DND-41 (cell line): ENCODE results near the gene KCNAB1.
A peak's percentile ranks its signal among the peaks of the same experiment; 100 is the strongest.

ENCODE experiments used
- ATAC-seq: fragments of 200-7000 bp; cut with Tn5 transposase; 3 replicates; pipeline ENCODE4 v1.9.1; 2021; ENCODE audit warnings: low read depth; ENCODE audit not compliant: insufficient read depth
- DNase-seq: peaks from one replicate; pipeline ENCODE4 v3.0.0-alpha.2; 2020
- H2AFZ ChIP-seq: 2 replicates; pipeline ENCODE4 v1.6.0; 2012; ENCODE audit warnings: low read depth, low read length
- H3K27ac ChIP-seq: 2 replicates; pipeline ENCODE4 v1.5.1; 2012; ENCODE audit warnings: low read length, inconsistent platforms
- H3K27me3 ChIP-seq: fragments of 200-600 bp; sonication (generic); 2 replicates; pipeline ENCODE4 v1.6.0; 2012; ENCODE audit warnings: low read length, mild to moderate bottlenecking, inconsistent platforms; ENCODE audit not compliant: insufficient read depth, poor library complexity
- H3K36me3 ChIP-seq: 2 replicates; pipeline ENCODE4 v1.5.1; 2012; ENCODE audit warnings: low read length, inconsistent platforms; ENCODE audit not compliant: insufficient read depth
- H3K4me1 ChIP-seq: 2 replicates; pipeline ENCODE4 v1.5.1; 2012; ENCODE audit warnings: mild to moderate bottlenecking, low read length; ENCODE audit not compliant: insufficient read depth
- H3K4me2 ChIP-seq: 2 replicates; pipeline ENCODE4 v1.6.0; 2012; ENCODE audit warnings: mild to moderate bottlenecking, moderate library complexity, low read length, inconsistent platforms; ENCODE audit not compliant: insufficient read depth
- H3K4me3 ChIP-seq, 2 experiments: fragments of 200-600 bp in 1 of 2; shearing (Covaris generic) in 1 of 2; 2 replicates each; pipeline ENCODE4 v1.5.1; 2012 to 2016; ENCODE audit warnings: inconsistent platforms in 2 of 2, low read length in 2 of 2, mild to moderate bottlenecking in 2 of 2, low read depth in 1 of 2, moderate library complexity in 1 of 2
- H3K79me2 ChIP-seq: 2 replicates; pipeline ENCODE4 v1.6.0; 2012; ENCODE audit warnings: low read length, inconsistent platforms; ENCODE audit not compliant: insufficient read depth
- H3K9ac ChIP-seq: 2 replicates; pipeline ENCODE4 v1.6.0; 2012; ENCODE audit warnings: low read depth, mild to moderate bottlenecking, inconsistent platforms, low read length, moderate library complexity
- H3K9me3 ChIP-seq: 2 replicates; pipeline ENCODE4 v1.5.1; 2012; ENCODE audit warnings: low read length, moderate library complexity, mild to moderate bottlenecking, inconsistent platforms; ENCODE audit not compliant: insufficient read depth, severe bottlenecking
- H4K20me1 ChIP-seq: 2 replicates; pipeline ENCODE4 v1.6.0; 2012; ENCODE audit warnings: low read length; ENCODE audit not compliant: insufficient read depth
- EZH2 ChIP-seq: IDR thresholded peaks from 3 replicates; pipeline ENCODE4 v1.6.1; 2012; ENCODE audit warnings: borderline replicate concordance, low read depth, mild to moderate bottlenecking, moderate library complexity, low read length, inconsistent platforms; ENCODE audit not compliant: severe bottlenecking
- TF ChIP-seq, protein P1 (sequence below): IDR thresholded peaks from 2 replicates; pipeline ENCODE4 v1.5.1; 2012; ENCODE audit warnings: borderline replicate concordance, low read length, moderate library complexity, mild to moderate bottlenecking; ENCODE audit not compliant: poor library complexity, severe bottlenecking; ENCODE audit errors: extremely low read depth

The KCNAB1 gene

GRCh38 chr3:156150434-156151066 lies 30.2 kb downstream of the KCNAB1 start:
- no peak overlapping the region for H3K9ac ChIP-seq
- H3K4me1 ChIP-seq, result no peaks in the 10 kb centered on the region
- no peaks in the 10 kb centered on the region for H3K79me2 ChIP-seq
- H3K27ac ChIP-seq, result no peak overlapping the region
- H3K27me3 ChIP-seq, result peaks cover 4% of the 10 kb centered on the region
- no peaks in the 10 kb centered on the region for H3K9me3 ChIP-seq
- peak; percentile 76 for ATAC-seq
- H3K4me3 ChIP-seq, result no peak overlapping the region
- TF ChIP-seq, protein P1, sequence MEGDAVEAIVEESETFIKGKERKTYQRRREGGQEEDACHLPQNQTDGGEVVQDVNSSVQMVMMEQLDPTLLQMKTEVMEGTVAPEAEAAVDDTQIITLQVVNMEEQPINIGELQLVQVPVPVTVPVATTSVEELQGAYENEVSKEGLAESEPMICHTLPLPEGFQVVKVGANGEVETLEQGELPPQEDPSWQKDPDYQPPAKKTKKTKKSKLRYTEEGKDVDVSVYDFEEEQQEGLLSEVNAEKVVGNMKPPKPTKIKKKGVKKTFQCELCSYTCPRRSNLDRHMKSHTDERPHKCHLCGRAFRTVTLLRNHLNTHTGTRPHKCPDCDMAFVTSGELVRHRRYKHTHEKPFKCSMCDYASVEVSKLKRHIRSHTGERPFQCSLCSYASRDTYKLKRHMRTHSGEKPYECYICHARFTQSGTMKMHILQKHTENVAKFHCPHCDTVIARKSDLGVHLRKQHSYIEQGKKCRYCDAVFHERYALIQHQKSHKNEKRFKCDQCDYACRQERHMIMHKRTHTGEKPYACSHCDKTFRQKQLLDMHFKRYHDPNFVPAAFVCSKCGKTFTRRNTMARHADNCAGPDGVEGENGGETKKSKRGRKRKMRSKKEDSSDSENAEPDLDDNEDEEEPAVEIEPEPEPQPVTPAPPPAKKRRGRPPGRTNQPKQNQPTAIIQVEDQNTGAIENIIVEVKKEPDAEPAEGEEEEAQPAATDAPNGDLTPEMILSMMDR, result peak; percentile 91
- no peak for TF ChIP-seq EZH2
- no peaks in the 10 kb centered on the region for H4K20me1 ChIP-seq
- peak; percentile 41 for DNase-seq
- H3K4me2 ChIP-seq, result no peak overlapping the region
- H2AFZ ChIP-seq, result no peak overlapping the region
- no peaks in the 10 kb centered on the region for H3K36me3 ChIP-seq

- H3K27ac ChIP-seq, result no peak overlapping the region
- H3K36me3 ChIP-seq, result no peaks in the 10 kb centered on the region
- no peaks in the 10 kb centered on the region for H3K79me2 ChIP-seq
- DNase-seq (peak; percentile 55), ATAC-seq (peak; percentile 72)
- H4K20me1 ChIP-seq, result no peaks in the 10 kb centered on the region
- H2AFZ ChIP-seq, result no peak overlapping the region
- H3K4me2 ChIP-seq, result no peak overlapping the region
- TF ChIP-seq, protein P1, result peak; percentile 76
- no peak for TF ChIP-seq EZH2
- H3K4me1 ChIP-seq, result no peaks in the 10 kb centered on the region
- H3K27me3 ChIP-seq, result peaks cover 8% of the 10 kb centered on the region
- H3K9ac ChIP-seq, result no peak overlapping the region
- H3K4me3 ChIP-seq, result no peak overlapping the region
- no peaks in the 10 kb centered on the region for H3K9me3 ChIP-seq
Measured at GRCh38 chr3:156151824-156152428, 31.5 kb downstream of the KCNAB1 start.

DNA sequence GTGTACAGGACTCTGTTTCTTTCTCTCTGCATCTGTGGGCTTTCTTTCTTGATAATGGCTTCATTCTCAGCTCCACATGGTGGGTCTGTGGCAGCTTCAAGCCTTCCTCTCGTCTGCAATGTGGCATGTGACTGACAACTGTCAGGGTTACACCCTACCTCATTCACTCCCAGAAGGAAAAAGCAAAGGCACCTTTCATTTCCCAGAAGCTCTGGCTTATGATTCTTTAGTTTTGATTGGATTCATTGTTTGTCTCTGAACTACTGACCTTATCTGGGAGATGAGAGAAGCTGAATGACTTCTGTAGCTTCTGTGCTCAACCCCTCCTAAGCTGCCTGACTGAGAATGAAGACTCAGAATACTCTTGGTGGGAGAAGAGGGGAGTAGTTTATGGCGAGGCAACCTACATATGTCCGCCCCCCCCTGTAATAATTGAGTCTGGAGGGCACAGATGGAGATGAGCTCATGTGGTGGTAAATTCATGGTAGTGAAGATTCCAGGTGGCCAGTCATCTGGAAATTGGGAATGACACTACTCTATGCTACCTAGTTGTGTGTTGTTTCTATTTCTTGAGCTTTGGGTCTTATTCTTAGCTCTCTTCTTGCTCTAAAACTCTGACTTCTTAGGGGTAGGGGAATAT lies 38.4 kb downstream of the KCNAB1 start:
- Histone ChIP-seq H2AFZ (no peak overlapping the region), H3K9me3 (no peaks in the 10 kb centered on the region), H4K20me1 (no peaks in the 10 kb centered on the region), H3K4me2 (no peak overlapping the region), H3K4me3 (no peak overlapping the region), H3K4me1 (no peaks in the 10 kb centered on the region), H3K27me3 (peaks cover 10% of the 10 kb centered on the region), H3K9ac (no peak overlapping the region), H3K79me2 (no peaks in the 10 kb centered on the region), H3K36me3 (no peaks in the 10 kb centered on the region), H3K27ac (no peak overlapping the region)
- TF ChIP-seq, protein P1, result no peak
- TF ChIP-seq EZH2, result no peak
- no peak for ATAC-seq
- DNase-seq, result no peak
